ENCODE data around the gene ATP8B3. TPM values are rescaled to one million over a fixed set of nuclear protein-coding genes. Genes with fewer than 3 reads are reported as not detected.

Gene ATP8B3
- total and polyA plus RNA-seq, 9 of the 15 experiments (the other 6 are each of a cell fraction or from before 2014, with no cell fraction given): 1.2 to 12.3 (median 3.8) TPM

DNA sequence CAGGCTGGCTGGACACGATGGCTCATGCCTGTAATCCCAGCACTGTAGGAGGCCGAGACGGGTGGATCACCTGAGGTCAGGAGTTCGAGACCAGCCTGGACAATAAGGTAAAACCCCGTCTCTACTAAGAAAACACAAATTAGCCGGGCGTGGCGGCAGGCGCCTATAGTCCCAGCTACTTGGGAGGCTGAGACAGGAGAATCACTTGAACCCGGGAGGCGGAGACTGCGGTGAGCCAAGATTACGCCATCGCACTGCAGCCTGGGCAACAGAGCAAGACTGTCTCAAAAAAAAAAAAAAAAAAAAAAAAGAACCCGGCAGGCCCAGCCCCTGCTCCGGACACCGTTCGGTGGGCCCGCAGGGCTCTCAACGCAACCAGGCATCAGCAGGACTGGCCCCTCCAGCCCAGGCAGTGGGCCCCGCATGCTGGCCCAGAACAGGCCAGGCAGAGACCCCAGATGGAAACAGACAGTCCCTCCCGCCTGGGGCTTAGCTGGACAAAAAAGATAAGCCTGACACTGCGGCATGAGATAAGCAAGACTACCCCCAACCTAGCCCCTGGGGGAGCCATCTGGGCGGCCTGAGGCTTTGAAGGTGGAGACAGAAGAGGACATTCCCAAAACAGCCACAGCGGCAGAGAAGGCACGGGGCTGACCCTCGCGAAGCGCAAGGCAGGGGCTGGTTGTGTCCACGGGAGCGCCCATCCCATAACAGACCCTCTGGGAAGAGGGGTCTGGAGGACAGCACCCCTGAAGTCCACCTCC, 24.6 kb upstream of the ATP8B3 start (continued):
- TF ChIP-seq, protein P1, sequence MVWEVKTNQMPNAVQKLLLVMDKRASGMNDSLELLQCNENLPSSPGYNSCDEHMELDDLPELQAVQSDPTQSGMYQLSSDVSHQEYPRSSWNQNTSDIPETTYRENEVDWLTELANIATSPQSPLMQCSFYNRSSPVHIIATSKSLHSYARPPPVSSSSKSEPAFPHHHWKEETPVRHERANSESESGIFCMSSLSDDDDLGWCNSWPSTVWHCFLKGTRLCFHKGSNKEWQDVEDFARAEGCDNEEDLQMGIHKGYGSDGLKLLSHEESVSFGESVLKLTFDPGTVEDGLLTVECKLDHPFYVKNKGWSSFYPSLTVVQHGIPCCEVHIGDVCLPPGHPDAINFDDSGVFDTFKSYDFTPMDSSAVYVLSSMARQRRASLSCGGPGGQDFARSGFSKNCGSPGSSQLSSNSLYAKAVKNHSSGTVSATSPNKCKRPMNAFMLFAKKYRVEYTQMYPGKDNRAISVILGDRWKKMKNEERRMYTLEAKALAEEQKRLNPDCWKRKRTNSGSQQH (CRISPR knock-in tag; IDR thresholded peaks at IDR 0.05): no peak
- TF ChIP-seq, protein P2, sequence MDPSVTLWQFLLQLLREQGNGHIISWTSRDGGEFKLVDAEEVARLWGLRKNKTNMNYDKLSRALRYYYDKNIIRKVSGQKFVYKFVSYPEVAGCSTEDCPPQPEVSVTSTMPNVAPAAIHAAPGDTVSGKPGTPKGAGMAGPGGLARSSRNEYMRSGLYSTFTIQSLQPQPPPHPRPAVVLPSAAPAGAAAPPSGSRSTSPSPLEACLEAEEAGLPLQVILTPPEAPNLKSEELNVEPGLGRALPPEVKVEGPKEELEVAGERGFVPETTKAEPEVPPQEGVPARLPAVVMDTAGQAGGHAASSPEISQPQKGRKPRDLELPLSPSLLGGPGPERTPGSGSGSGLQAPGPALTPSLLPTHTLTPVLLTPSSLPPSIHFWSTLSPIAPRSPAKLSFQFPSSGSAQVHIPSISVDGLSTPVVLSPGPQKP (CRISPR knock-in tag; IDR thresholded peaks at IDR 0.05): no peak
- TF ChIP-seq NFRKB (IDR thresholded peaks at IDR 0.05; ENCODE audit: low read depth) (no peak), ETV6 (IDR thresholded peaks at IDR 0.05; ENCODE audit: borderline replicate concordance in 1 of 2, low read depth in 2 of 2, low read length in 1 of 2) (no peak; a peak in 1 of 4 replicates), ETV6 (CRISPR knock-in tag; IDR thresholded peaks at IDR 0.05; ENCODE audit: borderline replicate concordance) (no peak), RHOXF2B (CRISPR knock-in tag; conservative IDR thresholded peaks at IDR 0.05) (no peak), FOXA3 (CRISPR knock-in tag; conservative IDR thresholded peaks at IDR 0.05 in 1 of 2, IDR thresholded peaks at IDR 0.05 in 1 of 2) (no peak), ZNF445 (CRISPR knock-in tag; IDR thresholded peaks at IDR 0.05; ENCODE audit: low read depth) (no peak), EHMT2 (IDR thresholded peaks at IDR 0.05) (no peak), ZNF140 (CRISPR knock-in tag; IDR thresholded peaks at IDR 0.05) (no peak), PTTG1 (tag; IDR thresholded peaks at IDR 0.05; ENCODE audit: low read depth) (no peak), ZNF175 (CRISPR knock-in tag; IDR thresholded peaks at IDR 0.05; ENCODE audit: low read depth) (no peak), ZNF436 (CRISPR knock-in tag; IDR thresholded peaks at IDR 0.05) (no peak), NFIX (CRISPR knock-in tag; IDR thresholded peaks at IDR 0.05; ENCODE audit: low read depth) (no peak), SRSF1 (IDR thresholded peaks at IDR 0.05; ENCODE audit: low read depth, low read length) (no peak)
- TF ChIP-seq, protein P3, sequence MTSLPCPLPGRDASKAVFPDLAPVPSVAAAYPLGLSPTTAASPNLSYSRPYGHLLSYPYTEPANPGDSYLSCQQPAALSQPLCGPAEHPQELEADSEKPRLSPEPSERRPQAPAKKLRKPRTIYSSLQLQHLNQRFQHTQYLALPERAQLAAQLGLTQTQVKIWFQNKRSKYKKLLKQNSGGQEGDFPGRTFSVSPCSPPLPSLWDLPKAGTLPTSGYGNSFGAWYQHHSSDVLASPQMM (CRISPR knock-in tag; IDR thresholded peaks at IDR 0.05): no peak
- TF ChIP-seq, protein P4, sequence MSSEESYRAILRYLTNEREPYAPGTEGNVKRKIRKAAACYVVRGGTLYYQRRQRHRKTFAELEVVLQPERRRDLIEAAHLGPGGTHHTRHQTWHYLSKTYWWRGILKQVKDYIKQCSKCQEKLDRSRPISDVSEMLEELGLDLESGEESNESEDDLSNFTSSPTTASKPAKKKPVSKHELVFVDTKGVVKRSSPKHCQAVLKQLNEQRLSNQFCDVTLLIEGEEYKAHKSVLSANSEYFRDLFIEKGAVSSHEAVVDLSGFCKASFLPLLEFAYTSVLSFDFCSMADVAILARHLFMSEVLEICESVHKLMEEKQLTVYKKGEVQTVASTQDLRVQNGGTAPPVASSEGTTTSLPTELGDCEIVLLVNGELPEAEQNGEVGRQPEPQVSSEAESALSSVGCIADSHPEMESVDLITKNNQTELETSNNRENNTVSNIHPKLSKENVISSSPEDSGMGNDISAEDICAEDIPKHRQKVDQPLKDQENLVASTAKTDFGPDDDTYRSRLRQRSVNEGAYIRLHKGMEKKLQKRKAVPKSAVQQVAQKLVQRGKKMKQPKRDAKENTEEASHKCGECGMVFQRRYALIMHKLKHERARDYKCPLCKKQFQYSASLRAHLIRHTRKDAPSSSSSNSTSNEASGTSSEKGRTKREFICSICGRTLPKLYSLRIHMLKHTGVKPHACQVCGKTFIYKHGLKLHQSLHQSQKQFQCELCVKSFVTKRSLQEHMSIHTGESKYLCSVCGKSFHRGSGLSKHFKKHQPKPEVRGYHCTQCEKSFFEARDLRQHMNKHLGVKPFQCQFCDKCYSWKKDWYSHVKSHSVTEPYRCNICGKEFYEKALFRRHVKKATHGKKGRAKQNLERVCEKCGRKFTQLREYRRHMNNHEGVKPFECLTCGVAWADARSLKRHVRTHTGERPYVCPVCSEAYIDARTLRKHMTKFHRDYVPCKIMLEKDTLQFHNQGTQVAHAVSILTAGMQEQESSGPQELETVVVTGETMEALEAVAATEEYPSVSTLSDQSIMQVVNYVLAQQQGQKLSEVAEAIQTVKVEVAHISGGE (CRISPR knock-in tag; IDR thresholded peaks at IDR 0.05): peak in 1 of 3 experiments; percentile 50; a peak in 1 of 6 replicates
- TF ChIP-seq, protein P5, sequence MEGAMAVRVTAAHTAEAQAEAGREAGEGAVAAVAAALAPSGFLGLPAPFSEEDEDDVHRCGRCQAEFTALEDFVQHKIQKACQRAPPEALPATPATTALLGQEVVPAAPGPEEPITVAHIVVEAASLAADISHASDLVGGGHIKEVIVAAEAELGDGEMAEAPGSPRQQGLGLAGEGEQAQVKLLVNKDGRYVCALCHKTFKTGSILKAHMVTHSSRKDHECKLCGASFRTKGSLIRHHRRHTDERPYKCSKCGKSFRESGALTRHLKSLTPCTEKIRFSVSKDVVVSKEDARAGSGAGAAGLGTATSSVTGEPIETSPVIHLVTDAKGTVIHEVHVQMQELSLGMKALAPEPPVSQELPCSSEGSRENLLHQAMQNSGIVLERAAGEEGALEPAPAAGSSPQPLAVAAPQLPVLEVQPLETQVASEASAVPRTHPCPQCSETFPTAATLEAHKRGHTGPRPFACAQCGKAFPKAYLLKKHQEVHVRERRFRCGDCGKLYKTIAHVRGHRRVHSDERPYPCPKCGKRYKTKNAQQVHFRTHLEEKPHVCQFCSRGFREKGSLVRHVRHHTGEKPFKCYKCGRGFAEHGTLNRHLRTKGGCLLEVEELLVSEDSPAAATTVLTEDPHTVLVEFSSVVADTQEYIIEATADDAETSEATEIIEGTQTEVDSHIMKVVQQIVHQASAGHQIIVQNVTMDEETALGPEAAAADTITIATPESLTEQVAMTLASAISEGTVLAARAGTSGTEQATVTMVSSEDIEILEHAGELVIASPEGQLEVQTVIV (CRISPR knock-in tag; IDR thresholded peaks at IDR 0.05; ENCODE audit: borderline replicate concordance): no peak
